Activated naive CD4-positive, alpha-beta T cell treated with Interleukin-2 at 50 U/mL for 16 hours (primary cell): ENCODE results near the gene FXYD2.

Experiments
- DNase-seq: peaks from one replicate; pipeline ENCODE4 v3.0.0-alpha.2; 2020

Gene FXYD2

GRCh38 chr11:117834838-117835443, 10.4 kb upstream of the FXYD2 start:
- no peak for DNase-seq

GRCh38 chr11:117834068-117834810, 9.7 kb upstream of the FXYD2 start:
- DNase-seq: no peak

DNA sequence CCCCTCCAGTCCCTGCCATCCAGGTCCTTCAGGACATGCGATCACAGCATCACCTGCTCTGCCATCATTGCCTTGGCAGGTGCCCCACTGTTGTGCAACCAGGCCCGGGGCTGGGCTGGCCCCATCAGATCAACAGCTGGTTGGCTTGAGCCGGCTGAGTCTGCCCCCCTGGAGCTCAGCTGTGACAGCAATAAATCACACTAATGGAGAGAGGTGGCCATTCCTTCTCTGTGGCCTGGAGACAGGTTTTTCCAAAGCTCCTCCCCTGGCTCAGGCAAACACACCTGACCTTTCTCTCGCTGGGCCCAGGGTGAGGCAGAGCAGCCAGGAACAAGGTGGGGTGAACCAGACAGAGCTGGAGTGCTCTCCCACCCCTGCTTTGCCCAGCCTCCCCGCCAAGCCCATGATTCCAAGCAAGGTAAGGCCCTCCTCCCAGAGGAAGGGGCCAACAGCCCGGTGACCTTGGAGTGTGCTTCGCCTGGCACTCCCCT, 8.9 kb upstream of the FXYD2 start:
- no peak for DNase-seq

DNA sequence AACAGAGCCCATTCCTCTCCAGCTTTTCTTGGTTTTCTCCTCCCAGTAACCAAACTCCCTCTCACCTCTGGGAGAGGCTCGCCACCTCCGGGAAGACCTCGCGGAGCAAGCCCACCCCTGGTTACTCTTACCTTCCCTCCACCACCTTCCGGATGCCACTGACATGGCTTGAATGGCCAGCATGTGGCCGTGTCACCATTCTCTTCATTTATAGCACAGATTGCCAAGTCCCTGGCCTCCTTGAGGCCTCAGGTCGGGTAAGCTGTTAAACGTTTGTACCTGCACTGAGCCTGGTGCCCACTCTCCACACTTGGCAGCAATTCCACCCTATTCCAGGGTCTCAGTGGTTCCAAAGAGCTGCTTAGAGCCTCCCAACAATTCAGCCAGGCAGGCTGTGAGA, 8.0 kb upstream of the FXYD2 start:
- DNase-seq: no peak

DNA sequence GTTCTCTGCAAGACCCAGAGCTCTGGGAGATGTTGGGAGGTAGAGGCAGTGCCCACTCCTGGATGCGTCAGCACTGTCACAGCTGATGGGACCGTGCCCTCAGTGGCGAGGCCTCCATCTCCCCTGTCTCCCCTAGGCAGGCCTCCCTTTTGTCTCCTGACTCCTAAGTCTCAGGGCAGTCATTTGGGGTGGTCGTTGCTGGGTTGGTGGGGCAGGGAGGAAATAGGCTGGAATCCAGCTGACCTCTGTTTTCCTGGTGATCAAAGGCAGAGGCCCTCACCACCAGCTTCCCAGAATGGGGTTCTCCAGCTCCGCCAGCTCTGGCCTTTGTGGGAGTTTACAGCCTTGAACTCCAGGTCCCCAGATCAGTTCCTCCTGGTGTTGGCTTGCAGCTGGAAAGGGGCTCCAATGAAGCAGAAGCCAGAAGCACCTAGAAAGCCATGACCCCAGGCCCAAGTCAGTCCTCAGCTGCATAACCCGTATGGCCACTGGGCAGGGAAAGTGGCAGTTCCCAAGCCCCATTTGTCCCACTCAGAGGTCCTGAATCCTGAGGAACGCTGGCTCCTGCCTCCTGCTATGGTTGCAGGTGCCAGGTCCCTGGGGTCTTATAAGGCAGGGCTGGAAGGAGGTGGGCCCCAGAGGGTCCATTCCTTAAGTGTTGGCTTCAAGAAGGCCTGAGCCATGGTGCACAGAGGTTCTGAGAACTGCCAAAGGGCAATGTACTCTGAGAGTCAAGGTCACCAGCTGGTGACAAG, 7.3 kb upstream of the FXYD2 start:
- no peak for DNase-seq

DNA sequence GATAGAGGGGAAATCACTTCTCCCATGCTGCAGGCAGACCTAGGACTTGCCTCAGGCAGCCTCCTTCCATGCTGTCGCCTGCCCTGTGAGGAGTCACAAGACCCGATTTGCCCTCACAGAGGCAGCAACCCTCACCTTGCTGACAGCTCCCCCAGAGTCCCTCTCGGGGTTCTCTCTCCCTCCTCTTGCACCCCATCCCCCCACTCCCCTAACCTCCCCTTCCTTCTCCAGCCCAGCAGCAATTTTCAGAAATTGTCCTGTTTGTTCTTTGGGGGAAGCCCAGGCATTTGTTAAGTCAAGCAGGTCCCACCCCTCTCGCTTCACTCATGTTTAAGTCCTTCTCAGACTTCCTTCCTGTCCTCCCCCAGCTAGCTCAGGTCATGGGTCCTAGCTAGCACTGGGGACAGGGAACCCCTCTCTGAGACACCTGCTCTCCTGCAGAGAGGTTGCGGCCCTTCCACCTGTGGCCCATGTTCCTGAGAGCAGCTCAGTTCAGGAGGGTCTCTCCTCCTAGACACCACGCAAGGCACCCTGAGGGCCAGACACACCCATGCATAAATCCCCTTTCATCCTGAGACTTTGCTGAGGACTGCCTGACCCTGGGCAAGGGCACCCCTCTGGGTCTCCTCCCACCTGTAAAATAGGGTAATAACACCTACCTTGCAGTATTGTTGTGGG, 6.3 kb upstream of the FXYD2 start:
- DNase-seq: no peak

GRCh38 chr11:117830072-117830471, 5.5 kb upstream of the FXYD2 start:
- DNase-seq: no peak

DNA sequence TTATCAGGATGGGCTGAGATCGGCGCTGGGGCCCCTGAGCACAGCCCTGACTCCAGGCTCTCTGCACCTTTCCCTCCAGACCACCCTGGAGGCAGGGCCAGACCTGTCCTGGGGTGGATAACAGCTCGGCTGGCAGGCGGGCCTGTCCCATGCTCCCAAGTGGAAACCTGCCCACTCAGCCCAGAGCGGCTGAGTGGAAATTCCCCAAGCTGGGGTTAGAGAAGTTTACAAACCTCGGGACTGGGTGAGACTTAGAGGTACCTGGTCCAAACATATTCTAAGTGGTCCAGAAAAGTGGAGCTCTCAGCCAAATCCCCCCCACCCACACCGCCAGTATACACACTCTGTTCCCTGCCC, 4.8 kb upstream of the FXYD2 start:
- DNase-seq: no peak

GRCh38 chr11:117828611-117829368, 4.2 kb upstream of the FXYD2 start:
- peak; percentile 84 for DNase-seq

DNA sequence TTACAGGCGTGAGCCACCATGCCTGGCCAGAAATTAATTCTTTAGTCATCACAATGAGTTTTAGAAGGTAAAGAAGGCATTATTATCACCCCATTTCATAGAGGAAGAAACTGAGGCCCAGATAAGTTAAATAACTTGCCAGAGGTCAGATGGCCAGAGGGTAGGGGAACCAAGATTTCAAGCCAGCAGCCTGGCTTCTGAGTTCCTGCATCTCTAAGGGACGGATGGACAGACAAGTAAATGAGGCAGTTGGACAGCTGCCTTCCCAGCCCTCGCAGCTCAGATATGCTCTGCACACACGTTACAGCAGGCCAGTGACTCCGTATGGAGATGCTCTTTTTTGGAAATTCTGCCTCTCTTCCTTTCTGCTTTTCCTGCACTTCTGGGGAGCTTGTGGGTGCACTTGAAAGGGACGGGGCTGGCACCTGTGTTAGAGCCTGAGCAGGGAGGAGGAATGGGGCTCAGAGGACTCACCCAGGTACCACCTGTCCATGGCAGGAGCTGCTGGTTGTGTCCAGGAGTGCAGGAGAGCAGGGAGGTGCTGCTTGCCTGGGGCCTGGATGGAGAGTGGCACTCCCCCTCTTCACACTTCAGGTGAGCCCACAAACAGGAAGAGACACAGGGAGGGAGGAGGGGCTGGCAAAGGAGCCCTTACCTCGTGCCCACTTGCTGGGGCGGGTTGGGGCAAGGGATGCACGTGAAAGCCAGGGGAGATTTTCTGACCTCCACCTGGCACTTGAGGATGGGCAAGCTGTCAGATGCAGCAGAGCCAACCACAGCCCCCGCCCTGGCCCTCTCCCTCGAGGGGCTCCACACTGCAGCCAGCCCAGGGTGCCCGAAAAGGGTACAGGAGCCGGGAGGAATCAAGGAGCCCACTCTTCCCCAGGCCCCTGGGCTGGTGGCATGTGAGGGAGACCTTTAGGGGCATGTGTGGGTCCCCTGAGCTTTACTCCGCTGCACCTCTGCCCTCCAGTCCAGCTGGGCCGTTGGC, 3.3 kb upstream of the FXYD2 start:
- no peak for DNase-seq

DNA sequence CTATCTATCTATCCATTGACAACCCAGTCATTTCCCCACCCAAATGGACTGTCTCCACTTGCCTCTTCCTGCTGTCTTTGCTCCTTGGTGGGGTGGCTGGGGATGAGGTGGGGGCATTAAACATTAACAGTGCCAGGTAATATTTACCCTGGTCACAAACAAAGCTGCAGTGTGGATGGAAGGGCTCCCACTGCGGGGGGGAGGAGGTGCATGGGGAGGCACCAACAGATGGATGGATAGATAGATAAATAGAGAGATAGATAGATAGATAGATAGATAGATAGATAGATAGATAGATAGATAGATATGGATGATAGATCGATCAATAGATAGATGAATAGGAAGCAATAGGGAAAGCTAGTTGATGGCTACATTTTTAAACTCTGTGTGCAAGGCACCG, 2.3 kb upstream of the FXYD2 start:
- no peak for DNase-seq

DNA sequence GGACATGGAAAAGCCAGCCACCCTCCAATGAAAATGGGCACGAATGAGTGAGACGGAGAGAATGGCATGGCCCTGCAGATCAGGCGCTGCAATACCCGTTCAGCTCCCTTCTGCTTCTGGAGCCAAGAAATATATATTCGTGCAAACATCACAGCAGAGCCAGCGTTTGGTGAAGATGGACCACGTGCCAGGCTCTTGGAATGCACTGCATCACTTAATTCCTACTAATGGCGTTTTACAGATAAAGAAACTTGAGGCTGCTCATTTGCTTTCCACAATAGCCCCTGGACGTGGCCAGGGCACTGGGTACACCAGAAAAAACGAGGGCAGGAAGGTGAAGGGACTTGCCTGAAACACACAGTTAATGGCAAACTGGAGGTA, 1.6 kb upstream of the FXYD2 start:
- DNase-seq: no peak

DNA sequence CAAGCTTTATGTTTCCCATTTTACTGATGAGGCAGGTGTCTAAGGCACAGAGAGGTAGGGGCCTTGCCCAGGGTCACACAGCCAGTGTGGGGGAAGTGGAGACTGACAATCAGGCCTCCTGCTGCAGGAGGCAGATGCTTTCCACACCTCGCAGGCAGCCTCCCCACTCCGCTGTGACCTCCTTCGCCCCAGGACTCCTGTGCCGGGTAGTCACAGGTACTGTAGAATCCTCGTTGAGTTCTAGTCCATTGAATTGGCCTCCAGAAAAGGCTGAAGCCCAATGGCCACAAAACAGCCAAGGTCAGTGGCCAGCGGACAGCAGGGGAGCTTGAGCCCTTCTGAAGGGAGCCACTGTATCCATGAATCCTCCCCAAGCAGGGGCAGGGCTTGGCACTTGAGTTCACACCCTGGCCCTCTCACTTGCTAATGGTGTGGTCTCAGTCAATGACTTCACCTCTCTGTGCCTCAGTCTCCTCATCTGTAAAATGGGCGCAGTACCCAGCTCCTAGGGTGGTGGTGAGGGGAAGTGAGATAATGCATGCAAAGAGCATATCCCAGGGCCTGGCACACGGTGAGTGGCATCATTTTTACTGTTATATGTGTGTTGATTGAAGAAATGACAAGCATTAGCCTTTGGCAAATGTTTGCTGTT, 1.1 kb upstream of the FXYD2 start:
- DNase-seq: no peak

- no peak for DNase-seq
Measured at GRCh38 chr11:117823946-117824420, 561 bp downstream of the FXYD2 start.

GRCh38 chr11:117823294-117823945, 1.1 kb downstream of the FXYD2 start:
- no peak for DNase-seq

- DNase-seq: peak; percentile 57
Measured at GRCh38 chr11:117822074-117823033, 2.2 kb downstream of the FXYD2 start.

GRCh38 chr11:117821431-117821830, 3.1 kb downstream of the FXYD2 start:
- DNase-seq: no peak

DNA sequence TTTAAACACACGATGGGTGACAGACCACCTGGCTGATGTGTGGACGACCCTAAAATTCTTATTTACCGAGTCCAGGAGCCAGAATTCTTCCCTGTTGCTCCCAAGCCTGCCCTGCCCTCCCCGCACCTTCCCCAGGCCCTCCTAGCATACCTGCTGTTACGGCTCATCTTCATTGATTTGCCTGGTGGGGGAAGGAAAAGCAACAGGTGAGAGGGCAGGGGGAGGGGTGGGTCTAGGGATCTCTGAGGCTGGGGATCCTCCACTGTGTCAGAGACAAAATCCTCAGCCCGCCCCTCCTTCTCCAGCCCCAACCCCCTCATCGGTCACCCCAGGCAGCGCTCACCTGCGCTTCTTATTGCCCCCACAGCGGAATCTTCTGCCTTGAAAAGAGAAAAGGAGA, 4.0 kb downstream of the FXYD2 start:
- DNase-seq: no peak

- DNase-seq: no peak
Measured at GRCh38 chr11:117820071-117820470, 4.5 kb downstream of the FXYD2 start.
